NCI-H774 (cell line): ENCODE measurements around the gene VCL.

Experiments
- DNase-seq: peaks from one replicate; lab custom pipeline; 2025; lab: John Stamatoyannopoulos, UW

The VCL gene

GRCh38 chr10:74077416-74077815 lies 79.5 kb downstream of the VCL start:
- DNase-seq: no peak

GRCh38 chr10:74078037-74078436 lies 80.1 kb downstream of the VCL start:
- DNase-seq: no peak

- no peak for DNase-seq
These were observed 81.4 kb downstream of the VCL start for GRCh38 chr10:74079028-74079935.

- DNase-seq: no peak
These were observed 82.1 kb downstream of the VCL start for GRCh38 chr10:74079936-74080590.

GRCh38 chr10:74081192-74081803 lies 83.4 kb downstream of the VCL start:
- DNase-seq: peak; percentile 8

GRCh38 chr10:74081941-74082718 lies 84.2 kb downstream of the VCL start:
- no peak for DNase-seq

GRCh38 chr10:74083304-74083703 lies 85.4 kb downstream of the VCL start:
- no peak for DNase-seq

GRCh38 chr10:74084955-74085354 lies 87.0 kb downstream of the VCL start:
- no peak for DNase-seq

GRCh38 chr10:74086317-74086716 lies 88.4 kb downstream of the VCL start:
- DNase-seq: no peak

- no peak for DNase-seq
These were observed 90.8 kb downstream of the VCL start for GRCh38 chr10:74088722-74089121.

GRCh38 chr10:74092372-74092771 lies 94.5 kb downstream of the VCL start:
- no peak for DNase-seq

GRCh38 chr10:74093530-74094164 lies 95.7 kb downstream of the VCL start:
- no peak for DNase-seq

GRCh38 chr10:74094231-74094630 lies 96.3 kb downstream of the VCL start:
- DNase-seq: no peak

- DNase-seq: no peak
These were observed 98.9 kb downstream of the VCL start for GRCh38 chr10:74096777-74097176.

GRCh38 chr10:74097776-74098175 lies 99.9 kb downstream of the VCL start:
- DNase-seq: peak; percentile 5

GRCh38 chr10:74099420-74099819 lies 101.5 kb downstream of the VCL start:
- DNase-seq: no peak

GRCh38 chr10:74099836-74100235 lies 101.9 kb downstream of the VCL start:
- no peak for DNase-seq

GRCh38 chr10:74103560-74104258 lies 105.8 kb downstream of the VCL start:
- no peak for DNase-seq

- DNase-seq: no peak
These were observed 106.6 kb downstream of the VCL start for GRCh38 chr10:74104480-74104879.

GRCh38 chr10:74104996-74105395 lies 107.1 kb downstream of the VCL start:
- no peak for DNase-seq

GRCh38 chr10:74107391-74107790 lies 109.5 kb downstream of the VCL start:
- no peak for DNase-seq
